ENCODE data around the gene PDXP. TPM values are rescaled to one million over a fixed set of nuclear protein-coding genes. Genes with fewer than 3 reads are reported as not detected.
A peak's percentile ranks its signal among the peaks of the same experiment; 100 is the strongest.

Gene PDXP
- total and polyA plus RNA-seq, 2 of the 13 experiments (the other 11 are each of a cell fraction or from before 2014, with no cell fraction given), result 58.2 to 70.6 TPM

GRCh38 chr22:37639070-37639760, 19.3 kb upstream of the PDXP start, which contains the start of gene SH3BP1 (continued):
- TF ChIP-seq TFE3 (CRISPR knock-in tag; IDR thresholded peaks at IDR 0.05) (no peak), ZNF20 (CRISPR knock-in tag; IDR thresholded peaks at IDR 0.05) (no peak), ZNF772 (CRISPR knock-in tag; IDR thresholded peaks at IDR 0.05) (no peak), ARNT2 (CRISPR knock-in tag; IDR thresholded peaks at IDR 0.05; ENCODE audit: low read depth) (no peak), ZNF292 (CRISPR knock-in tag; IDR thresholded peaks at IDR 0.05; ENCODE audit: borderline replicate concordance, low read depth) (no peak), DDIT3 (CRISPR knock-in tag; IDR thresholded peaks at IDR 0.05) (no peak), ZNF256 (CRISPR knock-in tag; conservative IDR thresholded peaks at IDR 0.05) (no peak), EEA1 (CRISPR knock-in tag; IDR thresholded peaks at IDR 0.05; ENCODE audit: borderline replicate concordance) (no peak), ZBTB8A (CRISPR knock-in tag; IDR thresholded peaks at IDR 0.05; ENCODE audit: borderline replicate concordance, low read depth) (no peak), ZBTB33 (CRISPR knock-in tag; IDR thresholded peaks at IDR 0.05) (no peak), GATAD2A (CRISPR knock-in tag; IDR thresholded peaks at IDR 0.05) (no peak), ZNF512 (CRISPR knock-in tag; IDR thresholded peaks at IDR 0.05) (no peak), FOXK2 (IDR thresholded peaks at IDR 0.05) (no peak), ZNF317 (CRISPR knock-in tag; IDR thresholded peaks at IDR 0.05) (0 out of 2 replicates have a peak, but pooled peaks have one; percentile 3), TARDBP (CRISPR knock-in tag; IDR thresholded peaks at IDR 0.05) (peak; percentile 27; the same call in 1 of the 2 replicates), RARG (CRISPR knock-in tag; IDR thresholded peaks at IDR 0.05; ENCODE audit: low read depth) (no peak), BCLAF1 (IDR thresholded peaks at IDR 0.05) (no peak), ZBTB26 (CRISPR knock-in tag; IDR thresholded peaks at IDR 0.05; ENCODE audit: borderline replicate concordance) (no peak), ZFAT (CRISPR knock-in tag; conservative IDR thresholded peaks at IDR 0.05) (no peak), ZNF891 (CRISPR knock-in tag; IDR thresholded peaks at IDR 0.05) (no peak), ZFP36 (IDR thresholded peaks at IDR 0.05; ENCODE audit: borderline replicate concordance, low read depth, low read length, partially characterized antibody) (no peak)

Data from HepG2 (cell line).